HG02759 (cell line): ENCODE measurements around the gene SLC24A1.

Source experiments
- ATAC-seq: cut with Tn5 transposase; IDR thresholded peaks from one replicate; pipeline ENCODE4 v1.9.1; 2021; ENCODE audit warnings: mild to moderate bottlenecking, moderate library complexity; ENCODE audit not compliant: unreplicated experiment

Gene SLC24A1

DNA sequence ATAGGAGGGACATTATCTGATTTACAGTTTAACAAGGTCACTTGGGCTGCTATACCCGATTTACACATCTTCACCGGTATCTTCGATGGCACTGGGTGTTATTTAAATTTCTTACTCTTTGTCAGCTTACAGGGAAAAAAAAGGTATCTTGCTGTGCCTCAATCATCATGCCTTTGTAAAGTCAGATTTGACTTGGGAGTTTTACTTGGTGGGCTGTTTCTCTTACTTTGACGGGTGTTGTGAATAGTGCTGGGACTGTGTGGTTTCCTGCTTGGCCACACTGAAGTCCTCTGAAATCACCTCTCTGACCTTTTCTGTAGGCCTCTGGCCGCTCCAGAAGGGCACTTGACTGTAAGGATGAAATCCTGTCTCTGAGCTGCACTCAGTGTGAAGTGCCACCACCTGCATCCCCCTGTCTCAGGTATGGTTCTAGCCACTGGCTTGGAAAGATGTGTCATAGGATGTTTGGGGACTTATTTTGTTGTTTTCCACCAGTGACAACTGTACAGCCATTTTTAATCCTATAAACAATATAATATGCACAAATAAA is 3.1 kb upstream of the SLC24A1 start:
- no peak for ATAC-seq

GRCh38 chr15:65619626-65620290 is 2.0 kb upstream of the SLC24A1 start:
- no peak for ATAC-seq

GRCh38 chr15:65620833-65621232 is 905 bp upstream of the SLC24A1 start:
- ATAC-seq, result no peak

DNA sequence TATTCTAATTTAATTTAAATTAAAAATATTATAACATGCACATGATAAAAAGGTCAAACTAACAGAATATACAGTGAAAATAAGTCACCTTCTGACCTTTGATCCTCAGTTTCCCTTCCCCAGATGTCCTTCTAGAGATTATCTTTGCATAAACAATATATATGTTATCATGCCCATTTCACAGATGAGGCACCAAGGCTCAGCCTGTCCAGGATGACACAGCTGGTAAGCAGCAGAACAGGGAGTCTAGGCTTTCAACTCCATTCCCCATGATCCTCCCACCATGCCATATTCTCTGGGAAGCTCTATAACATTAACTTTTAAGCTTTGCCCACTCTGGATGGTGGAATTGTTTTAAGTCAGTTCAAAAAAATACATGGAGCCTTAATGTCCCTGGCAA is 1.4 kb downstream of the SLC24A1 start:
- no peak for ATAC-seq

DNA sequence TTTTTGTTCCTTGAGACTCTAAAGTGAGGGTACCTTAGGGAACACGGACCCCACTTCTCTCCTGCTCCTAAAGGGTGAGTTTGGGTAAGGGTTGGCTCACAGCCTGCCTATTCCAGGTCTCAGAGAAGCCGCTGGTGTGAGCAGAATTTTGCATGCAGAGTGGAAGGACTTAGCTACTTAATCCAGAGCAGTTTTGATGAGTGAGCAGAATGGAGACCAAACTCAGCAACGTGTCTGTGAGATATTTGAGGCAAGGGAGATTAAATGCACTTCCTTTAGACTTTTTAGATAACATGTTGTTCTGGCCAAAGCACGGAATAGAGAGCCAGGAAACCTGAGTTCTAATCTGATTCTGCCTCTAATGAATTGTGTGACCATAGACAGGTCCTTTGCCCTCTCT is 5.1 kb downstream of the SLC24A1 start:
- ATAC-seq, result no peak

- ATAC-seq, result no peak
Measured at GRCh38 chr15:65629548-65629947, 7.8 kb downstream of the SLC24A1 start.

DNA sequence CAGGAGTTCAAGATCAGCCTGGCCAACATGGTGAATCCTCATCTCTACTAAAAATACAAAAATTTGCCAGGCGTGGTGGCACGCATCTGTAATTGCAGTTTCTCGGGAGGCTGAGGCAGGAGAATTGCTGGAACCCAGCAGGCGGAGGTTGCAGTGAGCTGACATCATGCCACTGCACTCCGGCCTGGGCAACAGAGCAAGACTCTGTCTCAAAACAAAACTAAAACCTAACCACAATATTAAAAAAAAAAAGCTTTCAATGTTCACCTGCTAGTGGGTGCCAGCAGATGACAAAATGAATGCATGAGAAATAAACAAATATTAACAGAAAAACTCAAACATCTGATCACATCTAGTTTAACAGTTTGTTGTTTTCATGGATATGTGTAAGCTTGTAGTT is 9.0 kb downstream of the SLC24A1 start:
- peak; percentile 60 for ATAC-seq

- ATAC-seq, result peak; percentile 38
Measured at GRCh38 chr15:65631503-65631902, 9.8 kb downstream of the SLC24A1 start.

- ATAC-seq, result no peak
Measured at GRCh38 chr15:65632780-65633375, 11.1 kb downstream of the SLC24A1 start.

DNA sequence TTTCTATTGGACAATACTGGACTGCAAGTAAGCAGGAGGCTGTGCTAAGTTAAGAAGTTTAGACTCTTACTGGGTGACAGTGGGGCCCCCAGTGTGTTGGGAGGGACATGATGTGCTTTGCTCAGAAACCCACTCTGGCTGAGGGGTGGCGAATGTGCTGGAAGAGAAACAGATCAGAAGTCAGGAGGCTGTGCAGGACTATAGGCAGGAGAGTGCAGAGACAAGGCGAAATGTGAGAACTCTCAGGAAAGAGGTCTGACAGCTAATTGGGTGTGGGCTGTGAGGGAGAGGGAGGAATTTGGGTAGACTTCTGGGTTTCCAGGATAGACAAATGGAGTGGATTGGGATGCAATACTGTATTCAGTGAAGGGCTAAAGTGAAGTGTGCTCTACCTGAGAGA is 12.0 kb downstream of the SLC24A1 start:
- no peak for ATAC-seq

- no peak for ATAC-seq
Measured at GRCh38 chr15:65634356-65634755, 12.6 kb downstream of the SLC24A1 start.

GRCh38 chr15:65638109-65638508 is 16.4 kb downstream of the SLC24A1 start:
- no peak for ATAC-seq

- ATAC-seq, result no peak
Measured at GRCh38 chr15:65638681-65639089, 16.9 kb downstream of the SLC24A1 start.

DNA sequence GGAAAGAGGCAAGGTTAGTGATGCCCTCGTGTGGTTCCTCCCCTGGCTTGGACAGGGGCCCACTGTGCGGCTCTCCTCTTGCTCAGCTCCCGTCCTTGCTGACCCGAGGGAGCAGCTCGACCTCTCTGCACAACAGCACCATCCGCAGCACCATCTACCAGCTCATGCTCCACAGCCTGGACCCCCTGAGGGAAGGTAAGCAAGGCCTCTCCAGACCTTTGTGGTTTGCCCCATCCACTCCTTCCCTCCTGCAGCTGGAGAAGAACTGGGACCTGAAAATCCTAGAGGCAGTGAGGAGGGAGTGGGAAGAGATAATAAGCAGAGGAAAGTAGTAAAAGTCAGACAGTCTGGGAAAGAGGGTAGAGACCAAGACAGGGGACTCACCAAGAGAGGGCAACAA is 17.8 kb downstream of the SLC24A1 start:
- no peak for ATAC-seq

DNA sequence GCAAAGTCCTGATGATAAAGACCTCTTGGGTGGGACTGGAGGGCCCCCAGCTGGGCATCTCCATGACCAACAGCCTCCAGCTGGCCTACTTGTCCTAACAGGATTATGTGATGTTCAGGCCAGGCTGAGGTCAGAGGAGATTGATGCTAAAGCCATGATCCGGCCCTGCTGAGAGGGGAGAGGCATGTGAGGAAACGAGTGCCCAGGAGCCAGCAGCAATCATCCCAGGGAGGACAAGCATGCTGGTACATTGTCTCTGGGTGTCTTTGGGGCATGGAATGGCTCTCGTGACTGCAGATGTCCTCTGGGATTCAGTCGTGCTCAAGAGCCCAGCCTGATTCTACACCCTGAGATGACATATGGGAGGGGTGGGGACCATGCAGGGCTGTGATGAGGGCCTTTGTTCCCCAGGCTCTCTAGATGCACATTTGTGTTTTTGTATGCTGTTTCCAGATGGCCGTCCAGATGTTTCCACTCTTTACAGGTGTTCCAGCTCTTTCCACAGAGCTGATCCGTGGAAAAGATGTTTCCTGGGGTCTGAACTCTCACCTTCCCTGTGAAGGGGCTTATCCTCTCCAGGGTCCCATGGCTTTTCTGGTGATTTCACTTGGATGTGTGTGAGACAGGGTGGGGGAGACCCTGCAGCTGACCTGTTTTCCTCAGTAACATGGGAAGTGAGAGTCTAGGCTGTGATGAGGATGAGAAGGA is 20.2 kb downstream of the SLC24A1 start:
- ATAC-seq, result no peak

DNA sequence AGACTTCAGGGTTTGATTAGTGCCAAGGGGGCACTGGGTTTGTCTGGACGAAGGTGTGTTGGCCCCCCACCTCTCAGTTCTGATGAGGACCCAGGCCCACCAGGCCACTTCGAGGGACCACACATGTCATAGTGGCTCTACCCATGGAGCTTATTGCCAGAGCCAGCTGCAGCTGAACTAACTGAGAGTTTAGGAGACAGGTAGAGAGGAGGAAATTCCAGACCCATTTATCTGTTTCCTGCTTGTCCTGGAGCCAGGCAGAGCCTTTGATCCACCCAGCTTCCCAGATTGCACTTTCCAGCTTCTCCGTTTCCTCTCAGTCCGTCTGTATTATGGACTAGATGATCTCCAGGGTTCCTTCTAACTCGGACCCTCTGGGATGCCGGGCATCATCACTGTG is 20.9 kb downstream of the SLC24A1 start:
- ATAC-seq, result no peak

GRCh38 chr15:65644282-65644681 is 22.5 kb downstream of the SLC24A1 start:
- no peak for ATAC-seq

DNA sequence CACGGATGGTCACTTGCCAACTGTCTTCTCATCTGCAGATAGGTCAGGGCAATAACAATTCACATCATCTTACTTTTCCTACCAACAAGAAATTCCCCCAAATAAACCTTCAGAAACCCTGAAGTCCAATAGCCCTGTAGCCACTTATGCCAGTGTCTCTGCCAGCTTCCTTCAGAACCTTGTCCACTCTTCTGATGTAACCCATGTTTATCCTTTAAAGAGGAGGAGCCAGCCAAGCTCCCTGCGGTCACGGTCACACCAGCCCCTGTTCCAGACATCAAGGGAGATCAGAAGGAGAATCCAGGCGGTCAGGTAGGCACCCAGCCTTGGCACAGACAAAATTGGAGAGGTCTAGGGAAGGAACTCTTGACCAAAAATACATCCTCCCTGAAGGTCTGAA is 23.7 kb downstream of the SLC24A1 start:
- ATAC-seq, result no peak

GRCh38 chr15:65646486-65646885 is 24.7 kb downstream of the SLC24A1 start:
- ATAC-seq, result no peak

DNA sequence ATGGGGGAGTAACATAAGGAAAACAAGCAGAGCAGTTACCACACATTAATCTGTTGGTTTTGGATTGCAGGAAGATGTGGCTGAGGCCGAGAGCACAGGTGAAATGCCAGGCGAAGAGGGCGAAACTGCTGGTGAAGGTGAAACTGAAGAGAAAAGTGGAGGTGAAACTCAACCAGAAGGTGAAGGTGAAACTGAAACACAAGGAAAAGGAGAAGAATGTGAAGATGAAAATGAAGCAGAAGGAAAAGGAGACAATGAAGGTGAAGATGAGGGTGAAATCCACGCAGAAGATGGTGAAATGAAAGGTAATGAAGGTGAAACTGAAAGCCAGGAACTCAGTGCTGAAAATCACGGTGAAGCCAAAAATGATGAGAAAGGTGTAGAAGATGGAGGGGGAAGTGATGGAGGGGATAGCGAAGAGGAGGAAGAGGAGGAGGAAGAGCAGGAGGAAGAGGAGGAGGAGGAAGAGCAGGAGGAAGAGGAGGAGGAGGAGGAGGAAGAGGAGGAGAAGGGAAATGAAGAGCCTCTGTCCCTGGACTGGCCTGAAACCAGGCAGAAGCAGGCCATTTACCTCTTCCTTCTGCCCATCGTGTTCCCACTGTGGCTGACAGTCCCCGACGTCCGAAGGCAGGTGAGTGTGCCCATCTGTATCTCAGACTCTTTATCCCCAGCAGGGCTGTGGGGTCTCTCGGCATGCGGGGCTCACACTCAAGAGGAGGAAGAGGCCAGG is 28.7 kb downstream of the SLC24A1 start:
- no peak for ATAC-seq

GRCh38 chr15:65651042-65651322 is 29.2 kb downstream of the SLC24A1 start:
- ATAC-seq, result no peak
